ENCODE measurements around the gene GET3.
A peak's percentile ranks its signal among the peaks of the same experiment; 100 is the strongest.

Gene GET3

GRCh38 chr19:12694641-12695040 is 42.7 kb upstream of the GET3 start:
- Histone ChIP-seq H3K9ac (no peak overlapping the region), H3K79me2 (ENCODE audit: insufficient read depth, low read depth) (no peaks in the 10 kb centered on the region), H3K4me2 (no peak overlapping the region), H3K27ac (no peak overlapping the region), H3K4me1 (ENCODE audit: low read depth, poor library complexity, severe bottlenecking) (peaks cover 33% of the 10 kb centered on the region), H4K20me1 (ENCODE audit: insufficient read depth) (no peaks in the 10 kb centered on the region), H3K27me3 (ENCODE audit: insufficient read depth, low read depth) (no peaks in the 10 kb centered on the region), H3K4me3 (IDR thresholded peaks at IDR 0.05; ENCODE audit: insufficient read depth, low read depth, low read length) (no peak overlapping the region), H3K36me3 (ENCODE audit: insufficient read depth) (no peaks in the 10 kb centered on the region), H2AFZ (ENCODE audit: low read depth) (no peak overlapping the region)
- TF ChIP-seq CTCF (conservative IDR thresholded peaks at IDR 0.05; ENCODE audit: low read depth, low read length) = no peak

- H3K27me3 ChIP-seq (ENCODE audit: insufficient read depth, low read depth) = no peaks in the 10 kb centered on the region
- H3K4me3 ChIP-seq (IDR thresholded peaks at IDR 0.05; ENCODE audit: insufficient read depth, low read depth, low read length) = no peak overlapping the region
- H3K4me1 ChIP-seq (ENCODE audit: low read depth, poor library complexity, severe bottlenecking) = peaks cover 33% of the 10 kb centered on the region
- peak overlapping the region; percentile 88 for H3K4me2 ChIP-seq
- no peak overlapping the region; the same call in 1 of the 2 replicates for H3K9ac ChIP-seq
- H3K27ac ChIP-seq = no peak overlapping the region
- H4K20me1 ChIP-seq (ENCODE audit: insufficient read depth) = no peaks in the 10 kb centered on the region
- H2AFZ ChIP-seq (ENCODE audit: low read depth) = no peak overlapping the region
- TF ChIP-seq CTCF (conservative IDR thresholded peaks at IDR 0.05; ENCODE audit: low read depth, low read length) = no peak
- H3K79me2 ChIP-seq (ENCODE audit: insufficient read depth, low read depth) = no peaks in the 10 kb centered on the region
- no peaks in the 10 kb centered on the region for H3K36me3 ChIP-seq (ENCODE audit: insufficient read depth)
Observed at GRCh38 chr19:12695096-12695495, 42.2 kb upstream of the GET3 start.

GRCh38 chr19:12695514-12695913 is 41.8 kb upstream of the GET3 start:
- Histone ChIP-seq H3K4me1 (ENCODE audit: low read depth, poor library complexity, severe bottlenecking) (peaks cover 33% of the 10 kb centered on the region), H3K4me2 (peak overlapping the region; percentile 88), H3K79me2 (ENCODE audit: insufficient read depth, low read depth) (no peaks in the 10 kb centered on the region), H3K9ac (peak overlapping the region; percentile 86), H3K4me3 (IDR thresholded peaks at IDR 0.05; ENCODE audit: insufficient read depth, low read depth, low read length) (no peak overlapping the region), H3K27me3 (ENCODE audit: insufficient read depth, low read depth) (no peaks in the 10 kb centered on the region), H3K27ac (peak overlapping the region; percentile 59; the same call in 1 of the 2 replicates), H2AFZ (ENCODE audit: low read depth) (peak overlapping the region; percentile 37; the same call in 1 of the 2 replicates), H3K36me3 (ENCODE audit: insufficient read depth) (no peaks in the 10 kb centered on the region), H4K20me1 (ENCODE audit: insufficient read depth) (no peaks in the 10 kb centered on the region)
- no peak for TF ChIP-seq CTCF (conservative IDR thresholded peaks at IDR 0.05; ENCODE audit: low read depth, low read length)

- Histone ChIP-seq H3K4me2 (peak overlapping the region; percentile 88), H3K27ac (peak overlapping the region; percentile 59), H3K4me3 (IDR thresholded peaks at IDR 0.05; ENCODE audit: insufficient read depth, low read depth, low read length) (peak overlapping the region; percentile 45), H3K36me3 (ENCODE audit: insufficient read depth) (no peaks in the 10 kb centered on the region), H3K9ac (peak overlapping the region; percentile 86), H3K27me3 (ENCODE audit: insufficient read depth, low read depth) (no peaks in the 10 kb centered on the region), H4K20me1 (ENCODE audit: insufficient read depth) (no peaks in the 10 kb centered on the region), H3K79me2 (ENCODE audit: insufficient read depth, low read depth) (no peaks in the 10 kb centered on the region), H2AFZ (ENCODE audit: low read depth) (peak overlapping the region; percentile 37), H3K4me1 (ENCODE audit: low read depth, poor library complexity, severe bottlenecking) (peaks cover 33% of the 10 kb centered on the region)
- no peak for TF ChIP-seq CTCF (conservative IDR thresholded peaks at IDR 0.05; ENCODE audit: low read depth, low read length)
Observed at GRCh38 chr19:12695997-12696365, 41.3 kb upstream of the GET3 start.
